Endodermal cell (in vitro differentiated cells): ENCODE results near the gene VOPP1. TPM values are rescaled to one million over a fixed set of nuclear protein-coding genes. Genes with fewer than 3 reads are reported as not detected.
A peak's percentile ranks its signal among the peaks of the same experiment; 100 is the strongest.

Experiments used
- DNase-seq: peaks from one replicate; pipeline ENCODE4 v3.0.0-alpha.2; 2017
- H3K27ac ChIP-seq: 2 replicates; pipeline ENCODE4 v1.5.1; 2013; ENCODE audit warnings: mild to moderate bottlenecking, low read depth, low read length, moderate library complexity
- H3K27me3 ChIP-seq: 2 replicates; pipeline ENCODE4 v1.6.1; 2013; ENCODE audit warnings: mild to moderate bottlenecking, low read length, moderate library complexity; ENCODE audit not compliant: insufficient read depth, control insufficient read depth, poor library complexity, severe bottlenecking
- H3K36me3 ChIP-seq: 2 replicates; pipeline ENCODE4 v1.7.0; 2013; ENCODE audit warnings: mild to moderate bottlenecking, low read length, moderate library complexity; ENCODE audit not compliant: control insufficient read depth, insufficient read depth
- H3K4me1 ChIP-seq: one replicate; pipeline ENCODE4 v1.7.0; 2013; ENCODE audit warnings: low read length; ENCODE audit not compliant: control insufficient read depth, insufficient read depth
- H3K4me3 ChIP-seq: 2 replicates; pipeline ENCODE4 v1.5.1; 2013; ENCODE audit warnings: mild to moderate bottlenecking, low read length, moderate library complexity
- H3K9ac ChIP-seq: 2 replicates; pipeline ENCODE4 v1.6.1; 2013; ENCODE audit warnings: mild to moderate bottlenecking, low read length, moderate library complexity; ENCODE audit not compliant: poor library complexity, severe bottlenecking; ENCODE audit errors: extremely low read depth
- H3K9me3 ChIP-seq: 2 replicates; pipeline ENCODE4 v1.6.1; 2013; ENCODE audit warnings: mild to moderate bottlenecking, low read length, moderate library complexity; ENCODE audit not compliant: control insufficient read depth
- H3K27ac Mint-ChIP-seq: 2 replicates; pipeline ENCODE4 v1.8.0; 2020; ENCODE audit warnings: mixed read lengths
- H3K27me3 Mint-ChIP-seq: 2 replicates; pipeline ENCODE4 v1.8.0; 2021; ENCODE audit warnings: mild to moderate bottlenecking, mixed read lengths; ENCODE audit not compliant: insufficient read depth
- H3K36me3 Mint-ChIP-seq: 2 replicates; pipeline ENCODE4 v1.8.0; 2020; ENCODE audit warnings: low read depth, mixed read lengths
- H3K4me1 Mint-ChIP-seq: 2 replicates; pipeline ENCODE4 v1.8.0; 2020; ENCODE audit warnings: mixed read lengths
- H3K4me3 Mint-ChIP-seq: 2 replicates; pipeline ENCODE4 v1.8.0; 2020; ENCODE audit warnings: mild to moderate bottlenecking, moderate library complexity, mixed read lengths
- H3K9me3 Mint-ChIP-seq: 2 replicates; pipeline ENCODE4 v1.8.0; 2020; ENCODE audit warnings: mild to moderate bottlenecking, mixed read lengths
- CTCF ChIP-seq: fragments of 200-600 bp; sonication (generic); conservative IDR thresholded peaks from 2 replicates; pipeline ENCODE4 v1.5.0; 2021; ENCODE audit warnings: antibody characterized with exemption, mild to moderate bottlenecking
- WGBS, 2 experiments: methylation state at CpG; one replicate each; pipeline versions ENCODE4 v1.1.5 to v1.1.7; 2013; ENCODE audit warnings: missing lambda C conversion rate in 2 of 2, mixed read lengths in 1 of 2; ENCODE audit not compliant: insufficient coverage in 1 of 2, insufficient read length in 1 of 2; 5-methylcytosine and 5-hydroxymethylcytosine counted together
- total RNA-seq, 2 donors: library from RNA; stranded (reverse); fragmentation: NEBNext Ultra II Directional in 1 of 2; extraction: Animal tissue kit (Norgen Biotek cat#: 25700) in 1 of 2; gene quantifications; 2 replicates in 1 of 2; 3 replicates in 1 of 2; pipeline ENCODE4 v1.2.1, GENCODE V29; 2021

Gene VOPP1
- total RNA-seq, 2 donors from 2014 or later = 48.8 to 53.6 TPM

- H3K4me3 ChIP-seq = no peak overlapping the region
- Mint-ChIP-seq H3K27me3 (no peaks in the 10 kb centered on the region), H3K4me1 (peaks cover 12% of the 10 kb centered on the region), H3K36me3 (no peaks in the 10 kb centered on the region), H3K27ac (peak overlapping the region; percentile 46), H3K9me3 (no peaks in the 10 kb centered on the region), H3K4me3 (no peak overlapping the region)
- no peaks in the 10 kb centered on the region for H3K9me3 ChIP-seq
- TF ChIP-seq CTCF = no peak
- no peak overlapping the region for H3K27ac ChIP-seq
- no peaks in the 10 kb centered on the region for H3K27me3 ChIP-seq
- H3K36me3 ChIP-seq = no peaks in the 10 kb centered on the region
- DNase-seq = no peak
- H3K4me1 ChIP-seq = no peaks in the 10 kb centered on the region
- H3K9ac ChIP-seq = no peak overlapping the region
- 86 to 90% methylated on average over 6 of the region's 6 CpGs for WGBS, 2 experiments
Measured at GRCh38 chr7:55504093-55504859, 68.0 kb downstream of the VOPP1 start.

GRCh38 chr7:55502858-55503440, 69.4 kb downstream of the VOPP1 start:
- no peak overlapping the region for H3K9ac ChIP-seq
- no peaks in the 10 kb centered on the region for H3K9me3 Mint-ChIP-seq
- no peaks in the 10 kb centered on the region for H3K36me3 ChIP-seq
- no peak overlapping the region for H3K4me3 ChIP-seq
- H3K4me1 ChIP-seq = no peaks in the 10 kb centered on the region
- H3K4me1 Mint-ChIP-seq = peaks cover 22% of the 10 kb centered on the region
- TF ChIP-seq CTCF = no peak
- DNase-seq = no peak
- 90 to 97% methylated on average over 7 to 8 of the region's 8 CpGs for WGBS, 2 experiments
- H3K27ac Mint-ChIP-seq = no peak overlapping the region
- H3K27ac ChIP-seq = no peak overlapping the region
- H3K36me3 Mint-ChIP-seq = no peaks in the 10 kb centered on the region
- H3K27me3 ChIP-seq = no peaks in the 10 kb centered on the region
- H3K27me3 Mint-ChIP-seq = no peaks in the 10 kb centered on the region
- no peak overlapping the region for H3K4me3 Mint-ChIP-seq
- H3K9me3 ChIP-seq = no peaks in the 10 kb centered on the region

GRCh38 chr7:55502124-55502857, 70.0 kb downstream of the VOPP1 start:
- WGBS, 2 experiments = 94 to 98% methylated on average over 11 to 13 of the region's 13 CpGs

More at GRCh38 chr7:55502124-55502857, 70.0 kb downstream of the VOPP1 start:
- Histone ChIP-seq H3K27me3 (no peaks in the 10 kb centered on the region), H3K9ac (no peak overlapping the region), H3K27ac (no peak overlapping the region), H3K4me3 (no peak overlapping the region), H3K9me3 (no peaks in the 10 kb centered on the region), H3K36me3 (no peaks in the 10 kb centered on the region), H3K4me1 (no peaks in the 10 kb centered on the region)
- Mint-ChIP-seq H3K27me3 (no peaks in the 10 kb centered on the region), H3K36me3 (no peaks in the 10 kb centered on the region), H3K4me3 (no peak overlapping the region), H3K9me3 (no peaks in the 10 kb centered on the region), H3K27ac (peak overlapping the region; percentile 41), H3K4me1 (peaks cover 22% of the 10 kb centered on the region)
- no peak for TF ChIP-seq CTCF
- DNase-seq = no peak
